HG02884 (cell line): ENCODE measurements around the gene FRMD1.

Experiments used
- ATAC-seq: cut with Tn5 transposase; IDR thresholded peaks from one replicate; pipeline ENCODE4 v1.9.1; 2021; ENCODE audit warnings: mild to moderate bottlenecking, moderate library complexity; ENCODE audit not compliant: unreplicated experiment

Gene FRMD1

GRCh38 chr6:168044521-168045130 lies 34.4 kb downstream of the FRMD1 start:
- no peak for ATAC-seq

- no peak for ATAC-seq
Measured at GRCh38 chr6:168043848-168044415, 35.1 kb downstream of the FRMD1 start.

DNA sequence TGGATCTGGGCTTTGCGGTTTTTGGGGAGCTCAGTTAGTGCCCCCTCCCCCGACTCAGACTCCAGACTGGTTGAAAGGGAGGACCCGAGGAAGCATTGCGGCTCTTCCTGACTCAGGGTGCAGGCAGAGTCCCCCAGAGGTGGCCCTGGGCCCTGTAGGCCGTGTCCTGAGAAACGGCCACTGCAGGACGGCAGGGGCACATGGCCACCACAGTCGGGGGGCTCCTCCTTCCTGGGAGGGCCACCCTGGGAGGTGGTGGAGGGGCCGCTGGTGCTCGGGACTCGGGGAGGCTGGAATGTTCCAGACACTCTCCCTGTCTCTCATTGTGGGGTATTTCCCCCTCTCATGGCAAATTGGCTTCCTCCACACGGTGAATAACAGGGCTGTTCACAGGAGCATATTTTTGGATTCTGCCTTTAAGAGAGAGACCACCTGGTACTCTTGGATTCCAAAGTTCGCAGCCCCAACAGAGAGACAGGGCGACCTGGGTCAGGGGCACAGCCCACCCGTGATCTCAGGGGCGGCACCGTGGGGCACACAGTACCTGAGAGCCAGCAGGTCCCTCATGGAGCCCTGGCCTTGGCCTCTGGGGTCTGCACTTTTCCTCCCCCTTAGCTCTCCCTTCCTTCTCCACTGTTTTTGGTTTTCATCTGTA lies 35.7 kb downstream of the FRMD1 start:
- no peak for ATAC-seq

DNA sequence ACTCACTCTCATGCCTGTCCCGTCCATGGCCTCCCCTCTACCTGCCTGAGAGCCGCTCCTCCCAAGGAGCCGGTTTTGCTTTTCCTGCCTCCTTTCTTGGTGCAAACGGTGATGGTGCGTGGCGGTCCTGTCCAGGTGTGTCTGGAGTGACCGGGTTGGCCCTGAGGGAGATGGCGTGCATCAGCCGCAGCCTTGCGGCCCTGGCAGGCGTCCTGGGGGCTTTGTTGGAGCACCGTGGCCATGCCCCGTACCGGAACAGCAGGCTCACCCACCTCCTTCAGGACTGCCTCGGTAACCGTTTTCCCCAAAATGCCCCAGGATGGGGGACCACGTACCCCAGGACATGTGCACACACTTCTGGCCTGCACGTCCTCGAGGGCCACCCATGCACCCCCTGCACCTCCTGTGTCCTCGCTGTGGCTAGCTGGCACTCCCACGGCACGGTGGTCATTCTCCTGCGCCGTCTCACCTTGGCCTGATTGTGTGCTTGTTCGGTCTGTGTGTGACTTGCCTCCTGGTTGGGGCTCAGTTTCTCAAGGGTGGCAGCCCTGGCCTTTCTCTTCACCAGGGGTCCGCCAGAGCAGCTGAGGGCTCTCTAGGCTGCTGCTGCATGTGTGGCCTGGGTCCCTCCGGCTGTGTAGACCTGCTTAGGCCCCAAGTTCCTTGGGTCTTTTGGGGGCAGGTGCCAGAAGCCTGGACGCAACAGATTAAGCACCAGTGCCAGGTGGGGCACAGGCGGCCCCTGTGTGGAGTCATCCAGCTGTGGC lies 36.4 kb downstream of the FRMD1 start:
- no peak for ATAC-seq

DNA sequence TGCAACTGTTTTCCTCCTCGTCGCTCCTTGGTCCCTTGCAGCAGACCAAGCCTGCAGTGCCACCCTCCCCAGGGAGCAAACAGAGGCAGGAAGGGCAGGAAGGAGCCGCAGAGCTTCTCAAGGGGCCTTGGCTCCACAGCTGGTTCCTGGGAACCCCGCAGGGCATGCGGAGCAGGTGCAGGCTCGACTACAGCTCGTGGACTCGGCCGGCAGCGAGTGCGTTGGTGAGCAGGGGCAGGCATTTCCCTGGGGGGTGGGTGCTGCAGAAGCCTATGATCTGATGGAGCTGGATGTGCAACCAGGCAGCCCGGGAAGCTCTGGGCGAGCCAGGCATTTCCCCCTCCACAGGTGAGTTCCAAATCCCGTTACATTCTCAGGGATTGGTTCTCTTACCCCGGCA lies 37.1 kb downstream of the FRMD1 start:
- no peak for ATAC-seq

DNA sequence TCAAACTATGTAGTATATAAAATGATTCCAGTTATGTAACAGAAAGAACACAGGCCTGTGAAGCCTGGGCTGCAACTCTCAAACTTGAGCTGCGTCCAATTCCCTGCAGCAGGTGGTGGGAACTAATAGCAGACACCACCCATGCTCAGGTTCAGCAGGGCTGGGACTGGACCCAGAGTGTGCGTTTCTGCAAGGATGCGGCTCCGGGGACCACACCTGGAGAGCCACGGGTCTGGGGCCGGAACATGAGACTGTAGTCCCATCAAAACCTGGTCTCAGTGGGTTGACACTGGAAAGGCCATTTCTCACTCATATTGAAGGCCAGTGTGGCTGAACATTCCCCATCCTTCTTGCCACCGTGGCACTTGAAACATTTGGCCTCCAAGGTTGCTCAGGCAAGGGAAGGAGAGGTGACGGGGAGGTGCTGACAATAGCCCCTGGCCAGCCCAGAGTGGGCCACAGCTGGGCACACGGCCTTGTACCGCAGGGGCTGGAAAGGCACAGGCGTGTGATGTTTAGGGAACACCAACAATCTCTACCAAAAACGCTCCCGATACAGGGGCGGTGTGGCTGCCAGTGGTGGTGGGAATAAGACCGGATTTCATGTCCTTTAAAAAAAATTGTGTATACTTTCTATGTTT lies 38.0 kb downstream of the FRMD1 start:
- ATAC-seq, result no peak

DNA sequence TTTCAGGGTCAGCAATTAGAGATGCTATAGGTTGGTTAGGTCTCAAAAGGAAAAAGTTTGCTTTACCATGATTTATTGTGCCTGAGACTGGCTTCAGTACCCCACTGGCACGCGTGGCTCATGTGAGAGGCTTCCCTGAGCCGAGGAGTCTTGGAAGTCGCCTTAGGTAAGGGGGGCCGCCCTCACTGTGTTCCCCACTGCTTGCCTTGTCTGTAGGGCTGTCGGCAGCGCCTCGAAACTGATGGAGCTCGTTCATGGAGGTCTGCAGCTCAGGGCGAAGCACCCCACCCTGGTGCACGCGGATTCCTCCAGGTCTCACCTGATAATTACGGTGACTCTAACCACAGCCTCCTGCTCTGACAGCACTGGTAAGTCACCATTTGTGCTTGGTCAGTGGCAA lies 39.2 kb downstream of the FRMD1 start:
- ATAC-seq, result no peak

- no peak for ATAC-seq
Measured at GRCh38 chr6:168039301-168039700, 39.7 kb downstream of the FRMD1 start.

DNA sequence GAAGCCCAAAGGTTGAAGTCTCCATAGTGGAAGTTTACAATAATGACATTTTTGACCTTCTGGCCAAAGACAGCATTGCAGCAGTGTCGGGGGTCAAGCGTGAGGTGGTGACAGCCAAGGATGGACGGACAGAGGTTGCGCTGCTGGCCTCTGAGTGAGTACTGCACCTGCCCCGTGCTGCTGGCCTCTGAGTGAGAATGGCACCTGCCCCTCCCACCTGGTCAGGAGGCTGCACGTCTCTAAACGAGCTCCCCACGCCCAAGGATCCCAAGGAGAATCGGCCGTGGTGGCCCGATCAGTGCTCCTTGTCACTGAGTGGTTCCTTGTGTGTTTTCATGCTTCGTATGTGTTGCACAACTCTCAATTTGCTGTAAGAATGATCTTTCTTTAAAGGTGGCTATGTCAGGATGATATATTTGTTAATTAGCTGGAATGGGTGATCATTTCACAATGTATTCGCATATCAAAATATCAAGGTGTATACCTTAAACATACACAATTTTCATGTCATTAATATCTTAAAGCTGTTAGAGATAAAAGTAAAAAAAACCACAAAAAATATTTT lies 40.4 kb downstream of the FRMD1 start:
- no peak for ATAC-seq

- ATAC-seq, result no peak
Measured at GRCh38 chr6:168037856-168038255, 41.2 kb downstream of the FRMD1 start.

- ATAC-seq, result no peak
Measured at GRCh38 chr6:168037242-168037641, 41.8 kb downstream of the FRMD1 start.

- no peak for ATAC-seq
Measured at GRCh38 chr6:168035661-168036545, 43.1 kb downstream of the FRMD1 start.

GRCh38 chr6:168035098-168035660 lies 43.8 kb downstream of the FRMD1 start:
- no peak for ATAC-seq

- ATAC-seq, result no peak
Measured at GRCh38 chr6:168034537-168034936, 44.5 kb downstream of the FRMD1 start.

GRCh38 chr6:168033791-168034190 lies 45.2 kb downstream of the FRMD1 start:
- ATAC-seq, result no peak

DNA sequence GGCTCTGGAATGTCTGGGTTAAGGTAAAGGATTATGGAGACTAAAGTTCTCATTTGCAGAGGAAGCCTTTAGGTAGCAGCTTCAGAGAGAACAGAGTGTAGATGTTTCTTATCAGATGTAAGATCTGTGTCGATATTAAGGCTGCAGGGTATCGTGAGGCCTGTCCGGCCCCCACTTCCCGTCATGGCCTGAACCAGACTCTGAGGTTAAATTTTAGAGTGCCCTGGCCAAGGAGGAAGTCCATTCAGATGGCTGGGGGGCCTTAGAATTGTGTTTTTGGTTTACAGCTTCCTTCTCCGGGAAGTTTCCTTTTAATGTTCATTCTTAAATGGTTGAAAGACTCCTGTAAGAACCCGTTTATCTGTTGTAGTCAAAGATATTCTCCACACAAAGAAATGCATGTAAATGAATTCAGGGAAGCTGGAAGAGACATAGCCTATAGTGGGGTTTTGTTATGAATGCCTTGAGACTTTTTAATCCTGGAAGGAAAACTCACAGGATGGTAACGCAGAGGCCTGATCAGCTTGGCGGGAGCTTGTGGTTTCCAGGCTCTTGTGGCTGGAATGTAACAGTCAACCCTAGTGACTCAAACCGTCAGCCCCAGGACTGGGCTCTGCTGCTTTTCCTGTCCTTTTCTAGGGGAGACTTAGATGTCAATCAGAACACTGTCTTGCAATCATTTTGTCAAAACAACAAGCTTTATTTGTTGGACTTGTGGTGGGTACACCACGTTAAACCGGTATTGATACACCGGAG lies 46.8 kb downstream of the FRMD1 start:
- no peak for ATAC-seq

- ATAC-seq, result no peak
Measured at GRCh38 chr6:168031411-168031971, 47.5 kb downstream of the FRMD1 start.

GRCh38 chr6:168030908-168031307 lies 48.1 kb downstream of the FRMD1 start:
- ATAC-seq, result no peak
